K562 (cell line): ENCODE measurements around the gene HOMEZ. TPM values are rescaled to one million over a fixed set of nuclear protein-coding genes. Genes with fewer than 3 reads are reported as not detected.

Source experiments
- ARID4B ChIP-seq: sonication (generic); formaldehyde crosslinking; IDR thresholded peaks from 2 replicates; pipeline ENCODE4 v1.8.0; 2022; ENCODE audit warnings: mild to moderate bottlenecking, missing genetic modification reagents
- BRD4 ChIP-seq: fragments of 200-600 bp; sonication (generic); IDR thresholded peaks from 2 replicates; pipeline ENCODE4 v1.6.1; 2017; ENCODE audit warnings: inconsistent platforms
- CREB3L1 ChIP-seq: fragments of 450-650 bp; IDR thresholded peaks from 2 replicates; pipeline ENCODE4 v1.6.1; 2014; ENCODE audit warnings: low read depth, mild to moderate bottlenecking, moderate library complexity, borderline replicate concordance
- CREBBP ChIP-seq: IDR thresholded peaks from one replicate; pipeline ENCODE4 v1.6.1; 2012; ENCODE audit warnings: low read depth, mild to moderate bottlenecking, control low read depth, inconsistent platforms, low read length
- GTF2E2 ChIP-seq: fragments of 200-800 bp; sonication (Bioruptor generic); IDR thresholded peaks from 2 replicates; pipeline ENCODE4 v1.6.1; 2016; ENCODE audit warnings: missing genetic modification characterization, missing compliant biosample characterization
- JUND ChIP-seq, 2 experiments: IDR thresholded peaks; 2 replicates in 1 of 2; 3 replicates in 1 of 2; pipeline ENCODE4 v1.6.1; 2011; ENCODE audit warnings: borderline replicate concordance in 2 of 2, low read depth in 2 of 2, low read length in 2 of 2, improper control_type of control experiment in 1 of 2, missing biosample characterization in 1 of 2, missing genetic modification characterization in 1 of 2, missing genetic modification reagents in 1 of 2
- MECOM ChIP-seq: fragments of 250-450 bp; sonication (Bioruptor Pico); IDR thresholded peaks from 2 replicates; pipeline ENCODE4 v1.8.0; 2022; ENCODE audit warnings: inconsistent platforms
- MLLT1 ChIP-seq, 2 experiments: fragments of 450-650 bp; IDR thresholded peaks; 2 replicates each; pipeline ENCODE4 v1.6.1; 2016
- NFXL1 ChIP-seq: fragments of 450-650 bp; formaldehyde crosslinking; IDR thresholded peaks from 2 replicates; pipeline ENCODE4 v1.4.0; 2021; ENCODE audit warnings: mild to moderate bottlenecking
- POLR2G ChIP-seq: fragments of 200-400 bp; formaldehyde crosslinking; IDR thresholded peaks from 2 replicates; pipeline ENCODE4 v1.6.1; 2017; ENCODE audit warnings: low read depth, mild to moderate bottlenecking, antibody characterized with exemption, low read length, moderate library complexity
- RBM17 ChIP-seq: fragments of 200-400 bp; formaldehyde crosslinking; IDR thresholded peaks from 2 replicates; pipeline ENCODE4 v1.6.1; 2017; ENCODE audit warnings: low read depth, mild to moderate bottlenecking, low read length, borderline replicate concordance
- SP1 ChIP-seq: sonication (generic); formaldehyde crosslinking; IDR thresholded peaks from 2 replicates; pipeline ENCODE4 v1.8.1; 2022; ENCODE audit warnings: mild to moderate bottlenecking, missing genetic modification reagents
- SP2 ChIP-seq: IDR thresholded peaks from 2 replicates; pipeline ENCODE4 v1.6.1; 2011; ENCODE audit warnings: mild to moderate bottlenecking, low read depth, low read length, moderate library complexity; ENCODE audit not compliant: poor library complexity, severe bottlenecking; ENCODE audit errors: extremely low read depth
- SRSF3 ChIP-seq: fragments of 200-400 bp; formaldehyde crosslinking; IDR thresholded peaks from 2 replicates; pipeline ENCODE4 v1.6.1; 2016; ENCODE audit warnings: mild to moderate bottlenecking, low read length, moderate library complexity; ENCODE audit not compliant: insufficient read depth
- TAF1 ChIP-seq: IDR thresholded peaks from 2 replicates; pipeline ENCODE4 v1.6.1; 2011; ENCODE audit warnings: mild to moderate bottlenecking, low read length, moderate library complexity; ENCODE audit not compliant: insufficient read depth, control insufficient read depth, severe bottlenecking; ENCODE audit errors: extremely low read depth
- TBL1XR1 ChIP-seq, 2 experiments: IDR thresholded peaks; 2 replicates each; pipeline ENCODE4 v1.6.1; 2012; ENCODE audit warnings: improper control_type of control experiment in 2 of 2, low read length in 2 of 2, mild to moderate bottlenecking in 1 of 2
- XRCC3 ChIP-seq: fragments of 450-650 bp; IDR thresholded peaks from 2 replicates; pipeline ENCODE4 v1.6.1; 2017; ENCODE audit warnings: mild to moderate bottlenecking, moderate library complexity
- ZBTB17 ChIP-seq: fragments of 450-650 bp; formaldehyde crosslinking; IDR thresholded peaks from 2 replicates; pipeline ENCODE4 v1.4.0; 2020; ENCODE audit warnings: mild to moderate bottlenecking
- polyA plus RNA-seq, 8 experiments: library from polyadenylated mRNA; depleted of rRNA in 4 of 8; stranded (reverse) in 5 of 8; unstranded in 3 of 8; fragments of >200 nt; fragmentation: Nextera tagmentation in 2 of 8; fragmentation: Illumina TruSeq in 1 of 8; extraction: Ambion mirVana in 2 of 8; extraction: Trizol in 1 of 8; gene quantifications; 2 replicates each; pipeline versions ENCODE4 v1.2.1 to v1.2.3, GENCODE V29; 2011 to 2014; ENCODE audit warnings: inconsistent platforms in 1 of 8, missing spikeins in 1 of 8
- total RNA-seq, 7 experiments: library from RNA; depleted of rRNA in 6 of 7; stranded (reverse); fragments of >200 nt in 6 of 7; fragmentation: Illumina TruSeq in 2 of 7; extraction: Trizol in 2 of 7; gene quantifications; 2 replicates each; pipeline versions ENCODE4 v1.2.1 to v1.2.3, GENCODE V29; 2011 to 2021; ENCODE audit warnings: low replicate concordance in 1 of 7

HOMEZ gene
- total and polyA plus RNA-seq, 9 of the 15 experiments (the other 6 are each of a cell fraction or from before 2014, with no cell fraction given): 3.0 to 30.2 (median 16.9) TPM

GRCh38 chr14:23321572-23322547 is 35.9 kb upstream of the HOMEZ start (continued):
- TF ChIP-seq SRSF3: no peak
- TF ChIP-seq POLR2G: peak; percentile 80
- peak; percentile 90; the same call in 1 of the 2 replicates for TF ChIP-seq GTF2E2 (tag)
- no peak for TF ChIP-seq MECOM (CRISPR knock-in tag)
- no peak for TF ChIP-seq TBL1XR1 (IDR thresholded peaks at IDR 0.05; ENCODE audit: low read length in 2 of 2)
- TF ChIP-seq ZBTB17: peak; percentile 43; the same call in 1 of the 2 replicates
- 0 out of 4 replicates have a peak, but pooled peaks have one; percentile 15 to 46 for TF ChIP-seq MLLT1 (IDR thresholded peaks at IDR 0.05)
- peak; percentile 60 for TF ChIP-seq ARID4B (CRISPR knock-in tag)
- TF ChIP-seq SP2: peak; percentile 3
- no peak for TF ChIP-seq NFXL1 (CRISPR knock-in tag)
- TF ChIP-seq XRCC3: no peak
- peak; percentile 38 for TF ChIP-seq TAF1
- no peak for TF ChIP-seq CREB3L1
- no peak for TF ChIP-seq RBM17
- no peak for TF ChIP-seq CREBBP
- 0 out of 2 replicates have a peak, but pooled peaks have one; percentile 8 for TF ChIP-seq SP1
- no peak for TF ChIP-seq JUND (IDR thresholded peaks at IDR 0.05; ENCODE audit: borderline replicate concordance, low read depth, low read length)
- TF ChIP-seq JUND (tag; IDR thresholded peaks at IDR 0.05; ENCODE audit: borderline replicate concordance, low read depth, low read length): 0 out of 3 replicates have a peak, but pooled peaks have one; percentile 21
- TF ChIP-seq BRD4: peak; percentile 49; the same call in 1 of the 2 replicates
